Left ventricle myocardium inferior (tissue), 1 donor: ENCODE measurements around the gene RMC1. TPM values are rescaled to one million over a fixed set of nuclear protein-coding genes. Genes with fewer than 3 reads are reported as not detected.
"Not testable (repeated sequence)": the region's sequence is repeated elsewhere in the genome, so short reads cannot be mapped to it uniquely, and the experiment has no call there.

Experiments used
- DNase-seq: peaks from one replicate; pipeline ENCODE4 v3.0.0-alpha.2; 2020
- H3K27ac ChIP-seq: fragments of 200-600 bp; replicated peaks from 2 replicates; pipeline ENCODE4 v1.8.0; 2021
- H3K27me3 ChIP-seq: fragments of 200-600 bp; 2 replicates; pipeline ENCODE4 v1.8.0; 2021; ENCODE audit warnings: low read depth
- H3K36me3 ChIP-seq: fragments of 200-600 bp; 2 replicates; pipeline ENCODE4 v1.8.0; 2021
- H3K4me1 ChIP-seq: fragments of 200-600 bp; 2 replicates; pipeline ENCODE4 v1.8.0; 2021
- H3K4me3 ChIP-seq: fragments of 200-600 bp; 2 replicates; pipeline ENCODE4 v1.8.0; 2021; ENCODE audit warnings: mild to moderate bottlenecking, moderate library complexity
- H3K9me3 ChIP-seq: fragments of 200-600 bp; replicated peaks from 2 replicates; pipeline ENCODE4 v1.8.0; 2021
- CTCF ChIP-seq: fragments of 200-600 bp; IDR thresholded peaks from 2 replicates; pipeline ENCODE4 v1.8.0; 2021; ENCODE audit warnings: antibody characterized with exemption, mild to moderate bottlenecking, borderline replicate concordance
- intact Hi-C: fragments of 100-400 bp; cut with micrococcal nuclease; formaldehyde crosslinking; loops from one replicate; pipeline ENCODE4 v1.11.0; 2022
- total RNA-seq: library from RNA; stranded (reverse); fragmentation: NEBNext Ultra II Directional; extraction: Animal tissue kit (Norgen Biotek cat#: 25700); gene quantifications from one replicate; pipeline ENCODE4 v1.2.1, GENCODE V29; 2021
- donor health status: DM: no; HTN: yes; CAD: no; lungs with severe emphysema.

Gene RMC1
- total RNA-seq, 1 donor from 2014 or later, result 14.7 TPM

GRCh38 chr18:23506393-23506792, 3.1 kb downstream of the RMC1 start:
- no peak for TF ChIP-seq CTCF
- intact Hi-C loops, result no loop called here
- peaks cover 3% of the 10 kb centered on the region for H3K9me3 ChIP-seq
- no peak for DNase-seq
- no peaks in the 10 kb centered on the region for H3K27me3 ChIP-seq
- no peak overlapping the region for H3K4me3 ChIP-seq
- peaks cover 35% of the 10 kb centered on the region for H3K4me1 ChIP-seq
- peaks cover 43% of the 10 kb centered on the region for H3K36me3 ChIP-seq
- H3K27ac ChIP-seq, result no peak overlapping the region

GRCh38 chr18:23510923-23511322, 7.6 kb downstream of the RMC1 start:
- H3K4me1 ChIP-seq, H3K9me3 ChIP-seq, H3K27ac ChIP-seq, DNase-seq, intact Hi-C loops, H3K27me3 ChIP-seq, H3K4me3 ChIP-seq: not testable (repeated sequence)
- peaks cover 56% of the 10 kb centered on the region for H3K36me3 ChIP-seq

- intact Hi-C loops, H3K9me3 ChIP-seq, H3K4me3 ChIP-seq, H3K4me1 ChIP-seq, H3K27me3 ChIP-seq, H3K27ac ChIP-seq, DNase-seq: not testable (repeated sequence)
- H3K36me3 ChIP-seq, result peaks cover 63% of the 10 kb centered on the region
Measured at GRCh38 chr18:23512216-23512615, 8.9 kb downstream of the RMC1 start.

- no peak overlapping the region for H3K4me3 ChIP-seq
- H3K4me1 ChIP-seq, result peaks cover 7% of the 10 kb centered on the region
- intact Hi-C loops, result no loop called here
- no peak for DNase-seq
- H3K27ac ChIP-seq, result no peak overlapping the region
- H3K9me3 ChIP-seq, result peaks cover 3% of the 10 kb centered on the region
- TF ChIP-seq CTCF, result no peak
- no peaks in the 10 kb centered on the region for H3K27me3 ChIP-seq
- H3K36me3 ChIP-seq, result peaks cover 63% of the 10 kb centered on the region
Measured at GRCh38 chr18:23512641-23513040, 9.3 kb downstream of the RMC1 start.

- no peak overlapping the region for H3K4me3 ChIP-seq
Measured at GRCh38 chr18:23515911-23516546, 12.7 kb downstream of the RMC1 start.

GRCh38 chr18:23519734-23520133, 16.4 kb downstream of the RMC1 start:
- peaks cover 14% of the 10 kb centered on the region for H3K4me1 ChIP-seq
- no peaks in the 10 kb centered on the region for H3K9me3 ChIP-seq
- H3K36me3 ChIP-seq, result peaks cover 92% of the 10 kb centered on the region
- H3K4me3 ChIP-seq, result no peak overlapping the region
- TF ChIP-seq CTCF, result no peak
- no peak for DNase-seq
- H3K27ac ChIP-seq, result no peak overlapping the region
- intact Hi-C loops, result loop anchor here (5.0 kb wide), 1 partner anchor 68 kb away; the partner anchor contains the start of gene NPC1
- no peaks in the 10 kb centered on the region for H3K27me3 ChIP-seq

More at GRCh38 chr18:23515911-23516546, 12.7 kb downstream of the RMC1 start:
- H3K27me3 ChIP-seq, result no peaks in the 10 kb centered on the region
- peak; percentile 65 for DNase-seq
- peak; percentile 89 for TF ChIP-seq CTCF
- no peak overlapping the region for H3K27ac ChIP-seq
- H3K36me3 ChIP-seq, result peaks cover 65% of the 10 kb centered on the region
- H3K9me3 ChIP-seq, result no peaks in the 10 kb centered on the region
- intact Hi-C loops, result loop anchor here (5.0 kb wide), 1 partner anchor 71 kb away; the partner anchor contains the start of gene NPC1
- H3K4me1 ChIP-seq, result peaks cover 7% of the 10 kb centered on the region
